Glutamatergic neuron (in vitro differentiated cells): ENCODE measurements around the gene PMPCB. TPM values are rescaled to one million over a fixed set of nuclear protein-coding genes. Genes with fewer than 3 reads are reported as not detected.

Experiments used
- DNase-seq: peaks from one replicate; pipeline ENCODE4 v3.0.0; 2022
- H3K27ac Mint-ChIP-seq: one replicate; pipeline ENCODE4 v1.8.0; 2020; ENCODE audit warnings: mild to moderate bottlenecking, mixed read lengths, inconsistent platforms; ENCODE audit not compliant: unreplicated experiment
- H3K27me3 Mint-ChIP-seq: one replicate; pipeline ENCODE4 v1.8.0; 2020; ENCODE audit warnings: mild to moderate bottlenecking, moderate library complexity, mixed read lengths, inconsistent platforms; ENCODE audit not compliant: unreplicated experiment
- H3K36me3 Mint-ChIP-seq: one replicate; pipeline ENCODE4 v1.8.0; 2020; ENCODE audit warnings: mild to moderate bottlenecking, mixed read lengths, inconsistent platforms; ENCODE audit not compliant: unreplicated experiment
- H3K4me1 Mint-ChIP-seq: one replicate; pipeline ENCODE4 v1.8.0; 2020; ENCODE audit warnings: mild to moderate bottlenecking, low read depth, mixed read lengths, inconsistent platforms; ENCODE audit not compliant: unreplicated experiment
- H3K4me3 Mint-ChIP-seq: one replicate; pipeline ENCODE4 v1.8.0; 2020; ENCODE audit warnings: mild to moderate bottlenecking, mixed read lengths, inconsistent platforms; ENCODE audit not compliant: unreplicated experiment
- H3K9me3 Mint-ChIP-seq: one replicate; pipeline ENCODE4 v1.8.0; 2020; ENCODE audit warnings: mild to moderate bottlenecking, moderate library complexity, mixed read lengths, inconsistent platforms; ENCODE audit not compliant: unreplicated experiment
- total RNA-seq: library from RNA; stranded (reverse); fragmentation: NEBNext Ultra II Directional; extraction: Animal tissue kit (Norgen Biotek cat#: 25700); gene quantifications from one replicate; pipeline ENCODE4 v1.2.1, GENCODE V29; 2021; ENCODE audit not compliant: unreplicated experiment
- TF ChIP-seq, protein P1 (sequence below): fragments of 200-600 bp; sonication (generic); IDR thresholded peaks from one replicate; pipeline ENCODE4 v1.5.0; 2021; ENCODE audit not compliant: partially characterized antibody, unreplicated experiment

PMPCB gene
- total RNA-seq, 1 donor from 2014 or later: 59.8 TPM

DNA sequence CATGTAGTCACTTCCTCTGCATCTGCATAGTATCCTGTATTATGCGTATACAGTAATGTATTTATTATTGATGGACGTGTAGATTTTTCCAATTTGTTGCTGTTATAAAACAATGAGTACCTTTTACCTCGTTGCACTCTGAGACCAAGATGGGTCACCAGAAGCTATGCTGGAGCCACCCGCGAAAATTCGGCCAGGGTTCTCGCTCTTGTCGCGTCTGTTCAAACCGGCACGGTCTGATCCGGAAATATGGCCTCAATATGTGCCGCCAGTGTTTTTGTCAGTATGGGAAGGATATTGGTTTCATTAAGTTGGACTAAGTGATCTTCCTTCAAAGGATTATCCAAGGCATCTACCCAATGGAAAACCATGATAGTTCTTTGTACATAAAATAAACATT, 51.2 kb downstream of the PMPCB start:
- TF ChIP-seq, protein P1, sequence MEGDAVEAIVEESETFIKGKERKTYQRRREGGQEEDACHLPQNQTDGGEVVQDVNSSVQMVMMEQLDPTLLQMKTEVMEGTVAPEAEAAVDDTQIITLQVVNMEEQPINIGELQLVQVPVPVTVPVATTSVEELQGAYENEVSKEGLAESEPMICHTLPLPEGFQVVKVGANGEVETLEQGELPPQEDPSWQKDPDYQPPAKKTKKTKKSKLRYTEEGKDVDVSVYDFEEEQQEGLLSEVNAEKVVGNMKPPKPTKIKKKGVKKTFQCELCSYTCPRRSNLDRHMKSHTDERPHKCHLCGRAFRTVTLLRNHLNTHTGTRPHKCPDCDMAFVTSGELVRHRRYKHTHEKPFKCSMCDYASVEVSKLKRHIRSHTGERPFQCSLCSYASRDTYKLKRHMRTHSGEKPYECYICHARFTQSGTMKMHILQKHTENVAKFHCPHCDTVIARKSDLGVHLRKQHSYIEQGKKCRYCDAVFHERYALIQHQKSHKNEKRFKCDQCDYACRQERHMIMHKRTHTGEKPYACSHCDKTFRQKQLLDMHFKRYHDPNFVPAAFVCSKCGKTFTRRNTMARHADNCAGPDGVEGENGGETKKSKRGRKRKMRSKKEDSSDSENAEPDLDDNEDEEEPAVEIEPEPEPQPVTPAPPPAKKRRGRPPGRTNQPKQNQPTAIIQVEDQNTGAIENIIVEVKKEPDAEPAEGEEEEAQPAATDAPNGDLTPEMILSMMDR: no peak
- Mint-ChIP-seq H3K36me3 (no peaks in the 10 kb centered on the region), H3K27ac (no peak overlapping the region)

DNA sequence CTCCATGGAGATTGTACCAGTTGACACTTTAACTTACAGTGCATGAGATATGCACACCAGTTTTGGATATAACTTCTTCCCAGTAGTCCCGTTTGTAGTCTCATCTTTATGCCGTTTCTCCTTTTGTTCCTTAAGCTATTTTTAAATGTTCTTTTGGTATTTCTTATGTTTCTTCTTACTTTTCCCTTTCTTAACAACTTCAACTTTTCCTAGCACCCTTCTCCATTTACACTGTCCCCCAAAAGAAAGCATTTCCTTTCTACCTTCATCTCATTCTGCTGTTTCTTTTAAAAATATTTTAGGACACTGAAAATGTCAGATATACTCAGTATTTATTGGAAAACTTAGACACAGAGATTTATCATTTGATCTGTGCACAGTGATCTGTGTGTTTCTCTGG, 51.7 kb downstream of the PMPCB start:
- Mint-ChIP-seq H3K27ac (no peak overlapping the region), H3K36me3 (no peaks in the 10 kb centered on the region), H3K4me1 (peaks cover 11% of the 10 kb centered on the region), H3K4me3 (peak overlapping the region; percentile 99), H3K27me3 (no peaks in the 10 kb centered on the region), H3K9me3 (no peaks in the 10 kb centered on the region)
- TF ChIP-seq, protein P1: no peak
- DNase-seq: no peak

More for the DNA sequence above, 51.2 kb downstream of the PMPCB start:
- Mint-ChIP-seq H3K9me3 (no peaks in the 10 kb centered on the region), H3K4me1 (peaks cover 11% of the 10 kb centered on the region), H3K4me3 (peak overlapping the region; percentile 99), H3K27me3 (no peaks in the 10 kb centered on the region)
- no peak for DNase-seq

DNA sequence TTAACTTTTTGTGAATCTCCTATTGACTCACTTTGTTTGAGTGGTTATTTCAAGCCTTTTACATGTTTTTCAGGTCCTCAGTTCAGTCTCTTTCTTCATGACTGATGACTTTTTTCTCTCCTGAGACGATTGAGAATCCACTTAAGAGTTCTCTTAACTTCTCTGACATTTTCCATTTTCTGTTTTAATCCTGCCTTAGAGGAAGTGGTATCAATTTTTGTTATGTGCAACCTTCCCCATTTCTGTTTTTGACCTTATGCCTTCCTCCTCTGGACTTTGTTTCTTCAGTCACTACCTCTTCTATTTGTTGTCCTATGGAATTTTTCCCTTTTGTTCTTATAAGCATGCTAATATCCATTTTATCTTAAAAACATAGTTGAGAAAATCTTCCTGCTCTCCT, 52.6 kb downstream of the PMPCB start:
- Mint-ChIP-seq H3K4me3 (peak overlapping the region; percentile 74), H3K4me1 (peaks cover 11% of the 10 kb centered on the region), H3K36me3 (no peaks in the 10 kb centered on the region), H3K27me3 (no peaks in the 10 kb centered on the region), H3K27ac (no peak overlapping the region), H3K9me3 (no peaks in the 10 kb centered on the region)
- TF ChIP-seq, protein P1: no peak
- no peak for DNase-seq

Other genes with a start within 250 kb of the PMPCB start
- gene FBXL13, start 222.6 kb upstream of the PMPCB start, total RNA-seq: 1.1 TPM
- 16.1 TPM for gene ARMC10, start 222.3 kb upstream of the PMPCB start, total RNA-seq
- 6.5 TPM for gene NAPEPLD, start 148.3 kb upstream of the PMPCB start, total RNA-seq
- gene DNAJC2, start 47.3 kb downstream of the PMPCB start, total RNA-seq: 19.2 TPM
- gene PSMC2, start 50.2 kb downstream of the PMPCB start, total RNA-seq: 111 TPM
- not detected for gene SLC26A5, start 148.8 kb downstream of the PMPCB start, total RNA-seq